ENCODE results near the gene PEPD.

Gene PEPD

DNA sequence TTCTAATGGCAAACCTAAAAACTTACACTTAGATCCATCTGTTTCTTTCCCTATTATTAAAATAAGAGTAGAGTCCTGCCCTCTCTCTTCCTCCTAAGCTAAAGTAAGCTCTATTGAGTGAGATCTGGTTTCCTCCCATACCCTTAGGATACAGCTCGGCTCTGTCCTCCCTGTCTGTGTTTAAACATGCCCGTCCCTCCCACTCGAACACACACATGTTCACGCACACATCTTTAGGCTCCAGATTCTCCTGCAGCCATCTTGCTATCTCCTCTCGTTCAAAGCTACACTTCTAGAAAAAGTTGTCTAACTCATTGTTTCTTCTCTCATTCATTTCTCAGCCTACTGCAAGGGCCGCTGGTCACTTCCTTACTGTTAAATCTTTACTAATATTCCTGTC lies 163.2 kb downstream of the PEPD start:
- Histone ChIP-seq H3K36me3 (ENCODE audit: insufficient read depth, low read length) (no peaks in the 10 kb centered on the region), H3K4me1 (ENCODE audit: insufficient read depth, low read length, severe bottlenecking) (no peaks in the 10 kb centered on the region), H3K9ac (ENCODE audit: low read length) (no peak overlapping the region), H2AFZ (ENCODE audit: low read length) (no peak overlapping the region), H3F3A (ENCODE audit: insufficient read depth, low read length) (no peaks in the 10 kb centered on the region), H3K9me2 (ENCODE audit: low read depth, low read length) (no peaks in the 10 kb centered on the region), H3K27ac (ENCODE audit: low read depth, low read length, poor library complexity, severe bottlenecking) (no peak overlapping the region), H3K9me3 (ENCODE audit: low read length) (peaks cover 5% of the 10 kb centered on the region; the same call in 1 of the 2 replicates), H3K4me2 (ENCODE audit: low read length) (no peak overlapping the region), H3K4me3 (ENCODE audit: low read depth, low read length, poor library complexity, severe bottlenecking) (no peak overlapping the region), H3K79me2 (ENCODE audit: insufficient read depth, low read length) (no peaks in the 10 kb centered on the region), H3K27me3 (ENCODE audit: insufficient read depth, low read length) (0 out of 2 replicates have a peak, but pooled peaks cover 5% of the 10 kb centered on the region), H4K20me1 (ENCODE audit: insufficient read depth, low read length) (no peaks in the 10 kb centered on the region)
- TF ChIP-seq, protein P1, sequence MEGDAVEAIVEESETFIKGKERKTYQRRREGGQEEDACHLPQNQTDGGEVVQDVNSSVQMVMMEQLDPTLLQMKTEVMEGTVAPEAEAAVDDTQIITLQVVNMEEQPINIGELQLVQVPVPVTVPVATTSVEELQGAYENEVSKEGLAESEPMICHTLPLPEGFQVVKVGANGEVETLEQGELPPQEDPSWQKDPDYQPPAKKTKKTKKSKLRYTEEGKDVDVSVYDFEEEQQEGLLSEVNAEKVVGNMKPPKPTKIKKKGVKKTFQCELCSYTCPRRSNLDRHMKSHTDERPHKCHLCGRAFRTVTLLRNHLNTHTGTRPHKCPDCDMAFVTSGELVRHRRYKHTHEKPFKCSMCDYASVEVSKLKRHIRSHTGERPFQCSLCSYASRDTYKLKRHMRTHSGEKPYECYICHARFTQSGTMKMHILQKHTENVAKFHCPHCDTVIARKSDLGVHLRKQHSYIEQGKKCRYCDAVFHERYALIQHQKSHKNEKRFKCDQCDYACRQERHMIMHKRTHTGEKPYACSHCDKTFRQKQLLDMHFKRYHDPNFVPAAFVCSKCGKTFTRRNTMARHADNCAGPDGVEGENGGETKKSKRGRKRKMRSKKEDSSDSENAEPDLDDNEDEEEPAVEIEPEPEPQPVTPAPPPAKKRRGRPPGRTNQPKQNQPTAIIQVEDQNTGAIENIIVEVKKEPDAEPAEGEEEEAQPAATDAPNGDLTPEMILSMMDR (IDR thresholded peaks at IDR 0.05; ENCODE audit: low read length): no peak
- no peak for TF ChIP-seq EZH2 (IDR thresholded peaks at IDR 0.05; ENCODE audit: borderline replicate concordance, low read length)

DNA sequence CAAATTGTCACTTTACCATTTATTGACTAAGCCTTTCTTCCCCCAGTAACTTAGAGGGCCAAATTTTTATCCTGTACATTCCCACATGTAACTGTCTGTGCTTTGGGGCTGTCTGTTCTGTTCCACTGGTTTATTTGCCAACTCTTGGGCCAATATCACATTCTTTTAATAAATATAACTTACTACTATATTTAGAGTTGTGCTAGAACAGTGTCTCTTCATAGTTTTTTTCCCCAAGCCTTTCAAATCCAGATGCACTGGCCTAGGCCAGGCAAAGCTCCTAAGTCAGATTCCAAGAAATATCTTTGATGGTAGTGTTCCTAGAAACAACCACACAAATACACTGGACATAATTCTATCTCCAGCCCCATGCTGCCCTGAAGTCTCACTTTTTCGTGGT lies 164.0 kb downstream of the PEPD start:
- Histone ChIP-seq H3K4me2 (ENCODE audit: low read length) (no peak overlapping the region), H3K9ac (ENCODE audit: low read length) (no peak overlapping the region), H3K4me3 (ENCODE audit: low read depth, low read length, poor library complexity, severe bottlenecking) (no peak overlapping the region), H3K27ac (ENCODE audit: low read depth, low read length, poor library complexity, severe bottlenecking) (no peak overlapping the region), H3F3A (ENCODE audit: insufficient read depth, low read length) (no peaks in the 10 kb centered on the region), H3K79me2 (ENCODE audit: insufficient read depth, low read length) (no peaks in the 10 kb centered on the region), H2AFZ (ENCODE audit: low read length) (no peak overlapping the region), H3K4me1 (ENCODE audit: insufficient read depth, low read length, severe bottlenecking) (no peaks in the 10 kb centered on the region), H3K36me3 (ENCODE audit: insufficient read depth, low read length) (no peaks in the 10 kb centered on the region), H4K20me1 (ENCODE audit: insufficient read depth, low read length) (no peaks in the 10 kb centered on the region), H3K9me2 (ENCODE audit: low read depth, low read length) (no peaks in the 10 kb centered on the region), H3K27me3 (ENCODE audit: insufficient read depth, low read length) (0 out of 2 replicates have a peak, but pooled peaks cover 5% of the 10 kb centered on the region), H3K9me3 (ENCODE audit: low read length) (peaks cover 5% of the 10 kb centered on the region; the same call in 1 of the 2 replicates)
- TF ChIP-seq, protein P1 (IDR thresholded peaks at IDR 0.05; ENCODE audit: low read length): no peak
- TF ChIP-seq EZH2 (IDR thresholded peaks at IDR 0.05; ENCODE audit: borderline replicate concordance, low read length): no peak

GRCh38 chr19:33355535-33355934 lies 166.1 kb downstream of the PEPD start:
- H2AFZ ChIP-seq (ENCODE audit: low read length): no peak overlapping the region
- H3K9me2 ChIP-seq (ENCODE audit: low read depth, low read length): no peaks in the 10 kb centered on the region
- no peak overlapping the region for H3K4me3 ChIP-seq (ENCODE audit: low read depth, low read length, poor library complexity, severe bottlenecking)
- no peaks in the 10 kb centered on the region for H3F3A ChIP-seq (ENCODE audit: insufficient read depth, low read length)
- H3K4me1 ChIP-seq (ENCODE audit: insufficient read depth, low read length, severe bottlenecking): no peaks in the 10 kb centered on the region
- no peaks in the 10 kb centered on the region for H3K79me2 ChIP-seq (ENCODE audit: insufficient read depth, low read length)
- 0 out of 2 replicates have a peak, but pooled peaks cover 5% of the 10 kb centered on the region for H3K27me3 ChIP-seq (ENCODE audit: insufficient read depth, low read length)
- no peaks in the 10 kb centered on the region for H4K20me1 ChIP-seq (ENCODE audit: insufficient read depth, low read length)
- no peak overlapping the region for H3K4me2 ChIP-seq (ENCODE audit: low read length)
- TF ChIP-seq, protein P1 (IDR thresholded peaks at IDR 0.05; ENCODE audit: low read length): no peak
- no peak for TF ChIP-seq EZH2 (IDR thresholded peaks at IDR 0.05; ENCODE audit: borderline replicate concordance, low read length)
- no peak overlapping the region for H3K27ac ChIP-seq (ENCODE audit: low read depth, low read length, poor library complexity, severe bottlenecking)
- H3K9ac ChIP-seq (ENCODE audit: low read length): no peak overlapping the region
- H3K9me3 ChIP-seq (ENCODE audit: low read length): peaks cover 5% of the 10 kb centered on the region; the same call in 1 of the 2 replicates
- H3K36me3 ChIP-seq (ENCODE audit: insufficient read depth, low read length): no peaks in the 10 kb centered on the region

Data from OCI-LY1 (cell line).